Activated T-helper 1 cell treated with Interleukin-2 at 50 U/mL for 16 hours (primary cell): ENCODE data around the gene LGALS9.

ENCODE experiments used
- DNase-seq: peaks from one replicate; pipeline ENCODE4 v3.0.0-alpha.2; 2020; ENCODE audit warnings: low read depth

LGALS9 gene

DNA sequence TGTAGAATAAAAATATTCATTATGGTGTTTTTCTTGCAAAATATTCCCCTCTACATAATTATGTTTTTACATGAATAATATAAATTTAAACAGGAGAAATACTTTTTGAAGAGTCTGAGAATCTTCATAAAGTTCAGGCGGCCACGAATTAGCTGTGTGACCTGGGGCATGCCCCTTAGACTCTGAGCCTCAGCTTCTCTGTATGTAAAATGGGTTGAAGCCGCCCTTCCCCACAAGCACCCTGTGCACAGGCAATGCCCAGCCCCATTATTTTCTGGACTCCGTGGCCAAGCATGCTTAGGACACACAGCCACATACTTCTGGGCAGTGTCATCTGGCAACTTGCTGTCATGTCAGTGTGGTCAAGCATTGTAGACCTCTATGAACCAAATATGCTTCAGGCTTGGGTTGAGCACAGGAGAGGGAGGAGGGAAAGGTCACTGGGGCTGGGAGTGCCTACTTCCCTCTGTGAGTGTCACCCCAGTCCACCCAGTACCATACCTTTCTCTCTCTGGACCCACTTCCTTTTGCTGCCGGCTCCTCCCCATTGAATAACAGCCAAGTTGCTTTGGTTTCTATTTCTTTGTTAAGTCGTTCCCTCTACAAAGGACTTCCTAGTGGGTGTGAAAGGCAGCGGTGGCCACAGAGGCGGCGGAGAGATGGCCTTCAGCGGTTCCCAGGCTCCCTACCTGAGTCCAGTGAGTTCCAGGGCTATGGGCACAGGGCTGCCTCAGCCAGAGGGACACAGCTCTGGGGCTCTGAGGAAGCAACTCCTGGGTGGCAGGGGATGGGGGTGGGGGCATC lies at the start of gene LGALS9:
Gene LGALS9, plus strand, starts transcription at position 582 of the 804 bp plus-strand sequence. Its CDS starts 78 bp downstream, at position 660.
- no peak for DNase-seq

DNA sequence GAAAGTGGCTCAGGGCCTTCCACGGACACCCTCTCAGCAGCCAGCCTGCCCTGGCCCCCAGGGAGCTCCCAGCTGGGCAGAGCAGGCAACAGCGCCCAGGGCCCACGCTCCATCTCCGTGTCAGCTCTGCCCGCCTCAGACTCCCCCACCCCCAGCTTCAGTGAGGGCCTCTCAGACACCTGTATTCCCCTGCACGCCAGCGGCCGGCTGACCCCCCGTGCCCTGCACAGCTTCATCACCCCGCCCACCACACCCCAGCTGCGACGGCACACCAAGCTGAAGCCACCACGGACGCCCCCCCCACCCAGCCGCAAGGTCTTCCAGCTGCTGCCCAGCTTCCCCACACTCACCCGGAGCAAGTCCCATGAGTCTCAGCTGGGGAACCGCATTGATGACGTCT lies 48.3 kb upstream of the LGALS9 start:
- no peak for DNase-seq

- DNase-seq = no peak
Observed at GRCh38 chr17:27585153-27585681, 45.8 kb upstream of the LGALS9 start.

- DNase-seq = no peak
Observed at GRCh38 chr17:27585792-27586191, 45.2 kb upstream of the LGALS9 start.

GRCh38 chr17:27586203-27586721 lies 44.7 kb upstream of the LGALS9 start:
- no peak for DNase-seq

GRCh38 chr17:27588354-27588753 lies 42.6 kb upstream of the LGALS9 start:
- no peak for DNase-seq

GRCh38 chr17:27590864-27591263 lies 40.1 kb upstream of the LGALS9 start:
- DNase-seq = no peak

GRCh38 chr17:27591986-27592385 lies 39.0 kb upstream of the LGALS9 start:
- DNase-seq = no peak

GRCh38 chr17:27593232-27593856 lies 37.6 kb upstream of the LGALS9 start:
- no peak for DNase-seq

DNA sequence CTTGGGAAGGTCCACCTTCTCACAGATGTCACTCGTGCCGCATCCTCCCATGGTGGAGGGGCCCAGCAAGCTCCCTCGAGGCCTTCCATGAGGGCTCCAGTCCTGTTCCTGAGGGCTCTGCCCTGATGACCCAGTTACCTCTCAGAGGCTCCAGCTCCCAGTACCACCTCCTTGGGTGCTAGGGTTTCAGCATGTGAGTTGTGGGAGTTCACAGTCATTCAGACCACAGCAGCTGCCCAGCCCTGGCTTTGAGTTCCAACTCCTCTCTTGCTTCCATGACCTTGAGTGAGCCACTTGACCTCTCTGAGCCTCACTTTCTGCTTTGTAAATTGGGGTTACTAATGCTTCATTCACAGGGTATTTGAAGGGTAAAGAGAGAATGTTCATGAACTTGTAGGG lies 37.1 kb upstream of the LGALS9 start:
- DNase-seq = no peak

DNA sequence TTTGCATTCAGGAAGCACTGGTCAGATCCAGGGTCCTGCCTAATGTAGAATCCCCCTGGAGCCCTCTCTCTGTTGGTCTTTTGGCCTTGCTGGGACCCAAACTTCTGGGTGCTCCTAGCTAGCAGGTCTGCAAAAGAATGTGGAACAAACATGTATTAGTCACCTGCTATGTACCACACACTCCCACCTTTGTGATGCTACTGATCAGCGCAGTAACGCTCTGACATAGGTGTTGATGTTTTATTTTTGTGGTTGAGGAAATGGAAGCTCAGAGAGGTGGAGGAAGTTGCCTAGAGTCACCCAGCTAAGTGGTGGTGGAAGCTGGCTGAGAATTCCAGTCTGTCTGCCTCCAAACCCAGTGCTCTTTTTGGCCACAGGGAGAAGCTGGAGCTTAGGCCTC lies 35.8 kb upstream of the LGALS9 start:
- DNase-seq = no peak

GRCh38 chr17:27596096-27596495 lies 34.9 kb upstream of the LGALS9 start:
- DNase-seq = no peak

GRCh38 chr17:27596566-27597187 lies 34.3 kb upstream of the LGALS9 start:
- no peak for DNase-seq

DNA sequence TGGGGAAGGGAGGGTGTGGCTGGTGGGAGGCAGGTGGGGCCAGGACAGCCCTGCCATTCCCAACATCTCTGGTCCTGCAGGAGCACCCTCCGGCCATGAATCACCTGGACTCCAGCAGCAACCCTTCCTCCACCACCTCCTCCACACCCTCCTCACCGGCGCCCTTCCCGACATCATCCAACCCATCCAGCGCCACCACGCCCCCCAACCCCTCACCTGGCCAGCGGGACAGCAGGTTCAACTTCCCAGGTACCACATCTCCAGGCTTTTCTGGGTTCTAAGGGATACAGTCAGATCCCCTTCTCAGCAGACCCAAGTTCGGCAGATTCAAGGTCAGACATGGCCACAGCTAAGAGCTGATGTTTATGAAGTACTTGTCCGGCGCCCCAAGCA lies 33.8 kb upstream of the LGALS9 start:
- no peak for DNase-seq

- DNase-seq = no peak
Observed at GRCh38 chr17:27597783-27598320, 33.1 kb upstream of the LGALS9 start.

DNA sequence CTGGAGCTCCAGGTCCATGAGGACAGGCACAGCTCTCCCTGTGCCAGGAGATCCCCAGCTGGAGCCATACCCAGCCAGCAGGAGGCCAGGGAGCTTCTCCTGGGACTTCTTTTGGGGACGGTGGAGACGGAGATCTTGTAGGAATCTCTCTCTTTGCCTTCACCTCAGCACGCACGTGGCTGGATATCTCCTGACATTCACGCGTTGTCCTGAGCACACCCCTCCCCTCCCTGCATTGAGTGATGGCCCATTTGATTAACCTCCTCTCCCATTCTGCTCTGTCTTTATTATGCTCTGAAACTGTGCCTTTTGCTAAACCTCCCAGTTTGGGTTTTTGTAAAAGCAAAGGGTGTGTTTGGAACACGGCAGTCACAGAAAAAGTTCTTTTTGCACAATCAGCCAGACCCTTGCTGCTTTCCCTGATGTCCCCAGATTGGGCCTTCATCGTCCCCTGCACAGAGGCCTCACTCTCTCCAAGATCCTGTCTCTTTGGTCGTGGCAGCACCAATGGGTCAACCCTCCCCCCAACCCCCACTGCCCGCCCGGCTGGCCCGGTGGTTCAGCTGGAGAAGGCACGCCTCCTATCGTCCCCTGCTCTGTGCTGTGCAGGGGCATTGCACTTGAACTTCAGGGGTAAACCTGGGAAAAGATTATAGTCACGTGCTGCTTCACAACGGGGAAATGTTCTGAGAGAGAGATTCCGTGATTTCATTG lies 32.5 kb upstream of the LGALS9 start:
- no peak for DNase-seq

DNA sequence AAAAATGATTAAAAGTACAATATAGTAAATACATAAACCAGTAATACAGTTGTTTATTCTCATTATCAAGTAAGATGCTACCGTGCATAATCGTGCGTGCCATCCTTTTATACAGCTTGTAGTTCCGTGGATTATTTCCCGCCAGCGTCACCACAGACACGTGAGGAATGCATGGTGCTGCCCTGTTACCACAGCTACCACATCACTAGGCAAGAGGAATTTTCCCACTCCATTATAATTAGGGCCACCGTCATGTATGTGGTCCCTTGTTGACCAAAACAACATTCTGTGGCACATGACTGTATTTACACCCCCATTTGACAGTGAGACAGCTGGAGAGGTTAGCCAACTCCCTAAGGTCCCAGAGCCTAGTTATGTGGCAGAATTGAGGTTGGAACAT lies 30.5 kb upstream of the LGALS9 start:
- DNase-seq = no peak

GRCh38 chr17:27601069-27601974 lies 29.7 kb upstream of the LGALS9 start:
- peak; percentile 64 for DNase-seq

DNA sequence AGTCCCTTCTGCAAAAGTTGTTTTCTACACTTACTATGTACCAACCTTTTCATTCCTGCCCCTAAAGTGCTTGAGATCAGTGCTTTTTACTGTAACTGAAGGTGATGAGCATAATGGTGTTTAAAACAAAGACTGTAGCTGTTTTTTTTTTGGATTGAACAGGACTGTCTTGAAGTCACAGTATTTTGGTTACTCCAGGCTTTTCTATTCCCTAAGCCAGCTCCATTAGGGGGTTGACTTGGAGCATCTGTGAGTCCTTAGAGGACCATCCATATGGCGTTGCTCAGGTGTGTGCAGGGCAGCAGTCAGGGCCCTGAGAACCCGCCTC lies 29.0 kb upstream of the LGALS9 start:
- no peak for DNase-seq

GRCh38 chr17:27602721-27603420 lies 28.1 kb upstream of the LGALS9 start:
- DNase-seq = peak; percentile 41
